ENCODE measurements around the gene ZNF185. TPM values are rescaled to one million over a fixed set of nuclear protein-coding genes. Genes with fewer than 3 reads are reported as not detected.

The ZNF185 gene
- total RNA-seq, 1 donor from 2014 or later = 2.1 TPM

DNA sequence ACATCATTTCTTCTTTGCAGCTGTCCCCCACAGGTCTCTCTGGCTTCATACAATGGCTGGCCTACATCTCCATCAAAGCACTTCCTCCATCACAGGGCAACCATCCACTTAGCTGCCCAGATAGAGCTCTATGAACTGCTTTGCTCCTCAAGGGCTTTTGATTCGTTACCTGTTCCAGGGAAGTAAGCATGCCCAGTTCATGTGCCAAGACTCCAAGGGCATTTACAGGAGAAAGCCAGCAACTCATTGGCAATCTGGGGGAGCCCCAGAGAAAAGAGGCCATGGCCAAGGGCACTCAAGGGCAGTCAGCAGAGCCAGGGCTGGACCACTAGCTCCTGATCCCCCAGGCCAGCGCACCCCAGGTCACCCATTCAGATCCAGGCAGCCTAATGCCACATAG, 24.5 kb upstream of the ZNF185 start:
- TF ChIP-seq, protein P1, sequence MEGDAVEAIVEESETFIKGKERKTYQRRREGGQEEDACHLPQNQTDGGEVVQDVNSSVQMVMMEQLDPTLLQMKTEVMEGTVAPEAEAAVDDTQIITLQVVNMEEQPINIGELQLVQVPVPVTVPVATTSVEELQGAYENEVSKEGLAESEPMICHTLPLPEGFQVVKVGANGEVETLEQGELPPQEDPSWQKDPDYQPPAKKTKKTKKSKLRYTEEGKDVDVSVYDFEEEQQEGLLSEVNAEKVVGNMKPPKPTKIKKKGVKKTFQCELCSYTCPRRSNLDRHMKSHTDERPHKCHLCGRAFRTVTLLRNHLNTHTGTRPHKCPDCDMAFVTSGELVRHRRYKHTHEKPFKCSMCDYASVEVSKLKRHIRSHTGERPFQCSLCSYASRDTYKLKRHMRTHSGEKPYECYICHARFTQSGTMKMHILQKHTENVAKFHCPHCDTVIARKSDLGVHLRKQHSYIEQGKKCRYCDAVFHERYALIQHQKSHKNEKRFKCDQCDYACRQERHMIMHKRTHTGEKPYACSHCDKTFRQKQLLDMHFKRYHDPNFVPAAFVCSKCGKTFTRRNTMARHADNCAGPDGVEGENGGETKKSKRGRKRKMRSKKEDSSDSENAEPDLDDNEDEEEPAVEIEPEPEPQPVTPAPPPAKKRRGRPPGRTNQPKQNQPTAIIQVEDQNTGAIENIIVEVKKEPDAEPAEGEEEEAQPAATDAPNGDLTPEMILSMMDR (IDR thresholded peaks at IDR 0.05; ENCODE audit: unreplicated experiment) = no peak
- peaks cover 16% of the 10 kb centered on the region for H3K36me3 Mint-ChIP-seq (ENCODE audit: low read depth, unreplicated experiment)
- no peaks in the 10 kb centered on the region for H3K4me1 Mint-ChIP-seq (ENCODE audit: unreplicated experiment)
- H3K4me3 Mint-ChIP-seq (ENCODE audit: unreplicated experiment) = no peak overlapping the region
- no peak overlapping the region for H3K27ac Mint-ChIP-seq (ENCODE audit: unreplicated experiment)
- peaks cover 4% of the 10 kb centered on the region for H3K27me3 Mint-ChIP-seq (ENCODE audit: unreplicated experiment)
- no peak for DNase-seq (ENCODE audit: low spot score)
- H3K9me3 Mint-ChIP-seq (ENCODE audit: unreplicated experiment) = no peaks in the 10 kb centered on the region

DNA sequence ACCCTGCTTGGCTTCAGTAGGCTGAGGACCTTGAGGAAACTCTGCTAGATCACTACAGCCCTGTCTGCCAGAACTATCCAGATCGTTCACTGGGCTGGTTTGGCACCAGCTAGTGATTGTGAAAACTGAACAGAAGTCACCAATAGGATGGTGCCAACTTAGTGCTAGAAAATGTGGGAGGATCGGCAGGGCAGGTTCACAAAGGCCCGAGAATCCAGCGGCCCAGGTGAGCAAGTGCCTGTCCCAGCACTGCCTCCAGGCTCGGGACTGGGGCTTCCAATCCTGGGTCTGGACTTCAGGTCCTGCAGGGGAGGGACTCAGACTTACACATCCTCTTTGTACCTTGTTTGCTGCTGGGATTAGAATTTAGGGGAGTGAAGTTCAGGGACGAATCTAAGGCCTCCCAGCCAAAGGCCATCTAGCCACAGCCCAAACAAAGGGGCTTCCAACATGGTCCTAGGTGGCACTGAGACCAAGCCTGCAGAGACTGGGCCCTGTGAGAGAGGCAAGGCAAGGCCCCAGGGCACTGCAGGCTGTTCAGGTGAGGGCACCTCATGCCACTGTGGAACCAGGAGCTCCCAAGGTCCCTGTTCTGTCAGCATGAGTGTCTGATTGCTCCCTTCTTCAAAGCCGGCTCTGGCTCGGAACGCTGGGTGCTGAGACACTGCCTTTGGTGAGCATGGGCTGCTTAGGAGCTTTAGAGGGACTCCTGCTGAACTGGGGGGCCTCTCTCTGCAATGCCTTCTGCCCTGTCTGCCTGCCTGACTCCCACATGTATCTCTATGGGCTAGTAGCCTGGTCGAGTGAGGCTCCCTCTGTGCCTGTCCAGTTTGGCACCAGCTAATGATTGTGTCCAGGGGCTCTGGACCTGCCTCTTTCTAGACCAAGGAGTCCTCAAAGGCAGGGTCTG, 20.7 kb upstream of the ZNF185 start:
- DNase-seq (ENCODE audit: low spot score) = no peak
- Mint-ChIP-seq H3K27me3 (ENCODE audit: unreplicated experiment) (peaks cover 3% of the 10 kb centered on the region), H3K36me3 (ENCODE audit: low read depth, unreplicated experiment) (no peaks in the 10 kb centered on the region), H3K9me3 (ENCODE audit: unreplicated experiment) (no peaks in the 10 kb centered on the region), H3K4me3 (ENCODE audit: unreplicated experiment) (no peak overlapping the region), H3K4me1 (ENCODE audit: unreplicated experiment) (no peaks in the 10 kb centered on the region), H3K27ac (ENCODE audit: unreplicated experiment) (no peak overlapping the region)
- TF ChIP-seq, protein P1 (IDR thresholded peaks at IDR 0.05; ENCODE audit: unreplicated experiment) = no peak

DNA sequence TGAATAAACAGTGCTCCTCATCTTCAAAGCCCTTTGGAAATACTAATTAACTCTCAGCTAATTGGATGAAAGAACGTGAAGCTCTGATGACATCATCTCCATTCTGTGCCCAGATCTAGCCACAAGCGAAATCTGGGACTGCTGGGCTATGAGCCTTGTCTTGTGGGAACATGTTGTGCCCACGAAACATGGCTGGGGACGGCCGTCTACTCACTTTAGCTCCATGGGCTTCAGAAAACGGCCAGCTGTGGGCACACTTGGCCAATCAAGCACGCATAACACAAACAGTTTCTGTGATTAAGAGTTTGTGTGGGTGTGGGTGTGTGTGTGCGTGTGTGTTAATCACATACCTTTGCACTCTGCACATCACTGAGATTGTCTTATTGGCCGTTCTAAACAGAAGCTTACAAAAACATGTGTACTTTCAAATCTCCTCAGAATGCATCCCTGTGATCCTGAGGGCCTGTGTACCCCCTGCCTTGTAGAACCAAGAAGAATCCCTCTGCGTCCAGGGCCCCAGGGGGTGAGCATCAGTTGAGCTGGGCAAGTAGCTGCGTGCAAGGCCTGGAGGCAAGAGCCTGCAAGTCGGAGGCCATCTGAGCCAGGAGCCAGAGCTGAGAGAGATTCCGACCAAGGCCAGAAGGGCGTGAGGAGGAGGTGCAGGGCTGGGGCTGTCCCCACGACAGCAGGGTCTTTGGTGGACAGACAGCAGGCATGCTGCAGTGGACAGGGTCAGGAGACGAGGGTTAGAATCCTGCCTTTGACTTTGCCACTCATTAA, 18.7 kb upstream of the ZNF185 start:
- no peaks in the 10 kb centered on the region for H3K36me3 Mint-ChIP-seq (ENCODE audit: low read depth, unreplicated experiment)
- no peak overlapping the region for H3K27ac Mint-ChIP-seq (ENCODE audit: unreplicated experiment)
- H3K9me3 Mint-ChIP-seq (ENCODE audit: unreplicated experiment) = no peaks in the 10 kb centered on the region
- TF ChIP-seq, protein P1 (IDR thresholded peaks at IDR 0.05; ENCODE audit: unreplicated experiment) = no peak
- H3K27me3 Mint-ChIP-seq (ENCODE audit: unreplicated experiment) = peaks cover 3% of the 10 kb centered on the region
- H3K4me3 Mint-ChIP-seq (ENCODE audit: unreplicated experiment) = no peak overlapping the region
- H3K4me1 Mint-ChIP-seq (ENCODE audit: unreplicated experiment) = no peaks in the 10 kb centered on the region
- DNase-seq (ENCODE audit: low spot score) = no peak

DNA sequence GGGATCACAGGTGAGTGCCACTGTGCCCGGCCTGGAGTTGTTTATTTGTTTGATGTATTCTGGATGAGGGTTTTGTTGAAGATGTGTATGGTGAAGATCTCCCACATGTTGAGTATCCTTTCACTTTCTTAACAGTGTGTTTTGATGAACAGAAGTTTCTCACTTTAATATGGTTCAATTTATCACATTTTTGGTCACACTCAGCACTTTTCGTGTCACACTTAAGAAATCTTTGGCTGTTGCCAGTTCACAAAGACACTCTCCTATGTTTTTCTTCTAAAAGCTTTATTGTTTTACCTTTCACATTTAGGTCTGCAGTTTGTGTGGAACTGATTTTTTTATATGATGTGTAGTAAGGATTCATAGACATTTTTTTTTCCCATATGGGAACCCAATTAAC, 16.6 kb upstream of the ZNF185 start:
- TF ChIP-seq, protein P1 (IDR thresholded peaks at IDR 0.05; ENCODE audit: unreplicated experiment) = no peak
- Mint-ChIP-seq H3K27me3 (ENCODE audit: unreplicated experiment) (peaks cover 3% of the 10 kb centered on the region), H3K36me3 (ENCODE audit: low read depth, unreplicated experiment) (no peaks in the 10 kb centered on the region), H3K4me1 (ENCODE audit: unreplicated experiment) (no peaks in the 10 kb centered on the region), H3K27ac (ENCODE audit: unreplicated experiment) (no peak overlapping the region), H3K9me3 (ENCODE audit: unreplicated experiment) (no peaks in the 10 kb centered on the region), H3K4me3 (ENCODE audit: unreplicated experiment) (no peak overlapping the region)
- DNase-seq (ENCODE audit: low spot score) = no peak

Data from endothelial cell (in vitro differentiated cells).